Amniotic stem cell (primary cell): ENCODE measurements around the gene TK1.
"Not testable (repeated sequence)": the region's sequence is repeated elsewhere in the genome, so short reads cannot be mapped to it uniquely, and the experiment has no call there.

Source experiments
- DNase-seq: peaks from one replicate; lab custom pipeline; 2025; lab: John Stamatoyannopoulos, UW

Gene TK1

GRCh38 chr17:78148286-78149016, 38.4 kb downstream of the TK1 start:
- DNase-seq: no peak

DNA sequence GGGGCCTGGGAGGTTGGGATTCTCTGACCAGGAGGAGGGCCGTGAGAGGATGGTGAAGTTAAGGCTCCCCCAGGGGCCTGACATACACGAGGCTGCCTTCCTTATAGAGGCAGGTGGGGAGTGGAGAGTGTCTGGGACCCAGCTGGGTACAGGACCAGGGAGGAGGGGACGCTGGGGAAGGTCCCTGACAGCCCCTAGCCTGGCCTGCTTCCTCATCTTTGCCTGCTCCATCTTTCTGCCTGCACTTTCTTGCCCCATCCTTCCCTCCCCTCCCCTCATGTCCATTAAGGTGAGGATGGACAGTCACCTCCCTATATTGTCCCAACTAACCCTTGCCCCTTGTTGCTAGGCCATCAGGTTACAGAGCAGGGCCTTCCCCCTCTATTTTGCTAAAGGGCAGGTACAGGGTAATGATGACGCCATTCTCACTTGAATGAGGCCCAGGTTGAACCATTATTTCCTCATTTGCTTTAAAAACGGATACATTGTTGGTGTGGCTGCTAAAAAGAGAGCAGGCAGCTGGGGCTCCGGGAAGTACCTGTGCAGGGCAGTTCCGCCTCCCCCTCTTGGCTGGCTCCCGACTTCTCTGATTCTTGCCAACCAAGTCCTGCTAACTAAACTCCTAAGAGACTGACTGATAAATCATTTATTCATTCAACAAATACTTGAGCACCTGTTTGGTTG, 39.4 kb downstream of the TK1 start:
- no peak for DNase-seq

GRCh38 chr17:78146881-78147280, 40.0 kb downstream of the TK1 start:
- no peak for DNase-seq

- DNase-seq: no peak
Observed at GRCh38 chr17:78146471-78146869, 40.4 kb downstream of the TK1 start.

DNA sequence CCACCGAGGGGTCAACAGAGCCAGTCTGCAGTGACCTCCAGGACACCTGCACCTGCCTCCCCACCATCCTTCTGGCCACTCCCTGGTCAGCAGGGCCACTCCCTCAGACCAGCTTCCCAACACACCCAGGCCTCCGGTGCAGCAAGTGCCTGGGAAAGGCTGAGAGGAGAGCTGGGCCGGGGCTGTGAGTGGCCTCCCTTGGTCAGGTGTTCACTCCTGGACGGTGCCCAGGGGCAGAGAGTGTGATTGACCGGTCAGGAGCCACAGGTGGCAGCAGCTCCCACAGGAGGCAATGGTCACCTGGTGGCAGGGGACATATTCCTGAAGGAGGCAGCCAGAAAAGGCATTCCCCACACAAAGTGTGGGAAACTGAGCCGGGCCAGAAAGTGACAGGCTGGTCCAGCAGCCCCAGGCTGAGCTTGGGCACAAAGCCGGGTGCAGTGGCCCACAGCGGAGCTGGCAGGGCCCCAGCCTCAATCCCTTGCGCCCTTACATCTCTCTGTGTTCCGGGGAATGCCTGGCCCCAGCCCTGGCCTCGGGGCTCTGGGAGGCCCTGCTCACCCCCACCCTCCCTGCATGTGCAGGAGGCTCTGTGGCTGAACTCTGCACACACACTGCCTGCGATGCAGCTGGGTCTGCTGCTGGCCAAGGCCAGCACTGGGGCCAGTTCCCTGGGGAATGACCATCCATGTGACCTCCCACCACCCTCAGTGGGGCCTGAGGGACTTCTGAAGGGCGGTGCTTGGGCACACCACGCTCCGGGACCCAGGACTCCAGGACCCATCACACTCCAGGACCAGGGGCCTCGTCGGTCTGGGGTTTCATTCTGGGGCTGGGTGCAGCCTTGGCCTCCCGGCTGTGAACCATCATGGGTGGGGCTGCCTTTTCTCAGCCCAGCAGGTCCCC, 41.9 kb downstream of the TK1 start:
- DNase-seq: no peak

GRCh38 chr17:78144147-78144719, 42.6 kb downstream of the TK1 start:
- no peak for DNase-seq

DNA sequence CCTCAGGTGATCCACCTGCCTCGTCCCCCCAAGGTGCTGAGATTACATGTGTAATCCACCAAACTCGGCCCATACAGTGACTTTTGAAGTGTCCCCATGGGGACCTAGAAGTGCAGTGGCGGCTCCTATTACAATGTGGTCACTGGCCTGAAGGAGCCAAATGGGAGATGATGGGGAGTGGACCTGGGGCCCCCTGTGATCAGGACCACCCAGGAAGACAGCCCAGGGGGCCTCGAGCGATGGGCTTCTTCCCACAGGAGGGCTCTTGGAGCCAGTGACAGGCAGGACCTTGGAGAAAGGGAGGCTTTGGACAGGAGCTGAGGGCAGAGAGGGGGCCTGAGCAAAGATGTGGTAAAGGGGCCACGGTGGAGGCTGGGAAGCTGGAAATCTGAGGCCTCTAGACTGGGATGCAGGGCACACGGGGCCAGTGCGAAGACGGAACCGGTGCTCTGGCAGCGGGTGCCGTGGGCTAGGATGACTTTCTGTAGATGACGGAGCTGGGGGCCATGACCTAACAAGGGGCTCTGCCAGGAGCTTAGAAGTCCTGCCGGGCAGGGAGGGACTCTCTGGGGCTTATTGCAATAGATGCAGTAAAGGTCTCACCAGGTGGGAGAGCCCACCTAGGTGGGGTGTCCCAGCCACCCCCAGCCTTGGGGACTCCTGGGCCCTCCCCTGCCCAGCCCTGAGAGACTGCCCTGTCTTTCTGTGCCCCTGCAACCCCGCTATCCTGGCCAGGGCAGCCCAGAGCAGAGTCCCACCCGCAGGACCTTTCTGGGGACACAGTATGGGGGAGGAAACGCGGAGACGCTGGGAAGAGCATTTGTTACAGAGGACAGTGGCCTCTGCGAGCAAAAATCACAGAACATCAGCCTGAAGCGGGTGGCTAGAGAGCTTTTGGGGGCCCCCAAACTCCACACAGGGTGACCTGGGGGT, 43.4 kb downstream of the TK1 start:
- DNase-seq: no peak

GRCh38 chr17:78142119-78142861, 44.6 kb downstream of the TK1 start:
- no peak for DNase-seq

GRCh38 chr17:78141437-78142118, 45.3 kb downstream of the TK1 start:
- DNase-seq: no peak

GRCh38 chr17:78140169-78141051, 46.4 kb downstream of the TK1 start:
- no peak for DNase-seq

GRCh38 chr17:78139861-78140168, 47.0 kb downstream of the TK1 start:
- DNase-seq: not testable (repeated sequence)

DNA sequence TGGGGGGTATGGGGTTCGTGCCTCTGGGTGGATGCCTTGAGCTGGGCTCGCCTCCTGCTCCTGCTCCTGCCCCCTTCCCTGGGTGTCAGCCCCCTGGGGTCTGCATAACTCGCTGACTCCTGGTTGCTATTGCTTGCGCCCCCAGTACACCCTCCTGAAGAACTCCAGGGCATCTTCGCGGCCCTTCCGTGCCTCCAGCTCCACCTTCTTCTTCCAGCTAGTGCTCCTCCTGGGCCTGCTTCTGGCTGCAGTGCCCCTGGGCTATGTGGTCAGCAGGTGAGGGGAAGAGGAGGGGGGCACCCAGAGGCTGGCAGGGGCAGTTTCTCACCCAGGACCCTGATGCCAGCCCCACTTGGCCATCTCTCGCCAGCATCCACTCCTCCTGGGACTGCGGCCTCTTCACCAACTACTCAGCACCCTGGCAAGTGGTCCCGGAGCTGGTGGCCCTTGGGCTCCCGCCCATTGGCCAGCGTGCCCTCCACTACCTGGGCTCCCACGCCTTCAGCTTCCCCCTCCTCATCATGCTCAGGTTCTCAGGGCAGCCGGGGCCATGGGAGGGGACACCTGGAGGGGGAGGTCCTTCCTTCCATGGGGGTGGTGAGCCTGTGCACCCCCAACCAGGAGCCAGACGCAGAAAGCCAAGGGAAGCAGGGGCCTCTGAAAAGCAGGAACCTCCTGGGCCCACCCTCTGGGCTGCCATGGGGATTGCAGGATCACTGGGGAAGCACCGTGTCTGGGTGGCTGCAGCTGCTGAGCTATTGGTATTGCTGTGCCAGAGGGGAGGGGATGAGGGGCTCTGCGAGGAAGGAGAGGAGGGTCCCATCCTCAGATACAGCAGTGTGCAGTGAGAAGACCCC, 48.4 kb downstream of the TK1 start:
- no peak for DNase-seq

DNA sequence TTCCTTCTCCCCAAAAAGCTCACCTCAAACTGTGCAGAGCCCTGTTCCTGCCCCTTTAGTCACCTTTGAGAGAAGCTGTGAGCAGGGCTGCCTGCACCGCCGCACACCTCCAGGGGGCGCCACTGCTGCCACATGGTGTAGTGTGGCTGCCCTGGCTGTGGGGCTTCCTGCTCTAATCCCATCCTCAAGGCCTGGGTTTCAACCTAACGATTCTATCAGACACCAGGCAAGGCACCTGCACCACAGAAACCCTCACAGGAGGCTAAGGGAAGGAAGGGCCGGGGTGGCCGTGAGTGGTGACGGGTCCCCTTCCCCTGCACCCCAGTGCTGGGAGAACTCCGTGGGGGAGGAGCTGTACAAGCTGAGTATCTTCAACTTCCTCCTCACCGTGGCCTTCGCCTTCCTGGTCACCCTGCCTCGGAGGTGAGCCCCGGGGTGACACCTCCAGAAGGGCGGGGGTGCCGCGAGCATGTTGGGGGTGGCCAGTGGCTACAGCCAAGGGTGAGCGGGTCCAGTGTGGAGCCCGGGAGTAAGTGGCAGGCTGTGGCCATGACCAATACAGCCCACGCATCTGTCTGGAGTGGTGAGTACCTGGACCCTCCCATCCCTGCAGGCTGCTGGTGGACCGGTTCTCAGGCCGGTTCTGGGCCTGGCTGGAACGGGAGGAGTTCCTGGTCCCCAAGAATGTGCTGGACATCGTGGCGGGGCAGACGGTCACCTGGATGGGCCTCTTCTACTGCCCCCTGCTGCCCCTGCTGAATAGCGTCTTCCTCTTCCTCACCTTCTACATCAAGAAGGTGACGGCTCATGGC, 49.3 kb downstream of the TK1 start:
- no peak for DNase-seq

- no peak for DNase-seq
Observed at GRCh38 chr17:78135858-78136500, 50.9 kb downstream of the TK1 start.

- no peak for DNase-seq
Observed at GRCh38 chr17:78134899-78135385, 51.9 kb downstream of the TK1 start.
